ENCODE measurements around the gene MYO1E.
"Not testable (repeated sequence)": the region's sequence is repeated elsewhere in the genome, so short reads cannot be mapped to it uniquely, and the experiment has no call there.

The MYO1E gene

DNA sequence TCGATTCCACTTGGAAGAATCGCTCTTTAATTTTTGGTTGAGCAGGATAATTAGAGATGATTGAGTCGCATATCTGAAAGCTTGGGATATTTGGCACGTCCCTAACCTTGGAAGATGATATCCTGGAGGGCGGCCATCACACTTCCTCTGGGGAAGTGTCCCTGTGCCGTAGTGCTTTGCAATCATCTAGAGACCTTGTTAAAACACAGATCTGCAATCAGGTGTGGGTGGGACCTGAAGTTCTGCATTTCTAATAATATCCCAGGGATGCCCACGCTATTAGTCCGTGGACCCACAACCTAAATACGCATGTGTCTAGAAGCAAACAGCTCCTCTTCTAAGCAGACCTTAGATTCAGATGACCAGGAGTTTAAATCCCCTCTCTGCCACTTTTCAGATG is 20.5 kb downstream of the MYO1E start:
- no peak for DNase-seq (ENCODE audit: low read depth in 2 of 2, low spot score in 1 of 2)

DNA sequence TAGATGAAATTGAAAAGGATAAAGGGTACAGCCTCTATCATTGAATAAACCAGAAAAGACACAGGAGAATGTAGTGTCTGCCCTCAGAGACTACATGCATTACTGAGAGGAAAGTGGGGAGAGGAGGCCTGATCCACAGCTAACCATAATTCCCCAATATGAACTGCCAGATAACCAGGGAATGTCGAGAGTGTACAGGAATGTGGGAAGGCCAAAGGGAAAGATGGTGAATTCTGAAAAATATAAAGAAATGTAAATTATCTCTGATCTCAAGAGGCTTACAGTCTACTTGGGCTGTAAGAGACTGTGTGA is 22.3 kb downstream of the MYO1E start:
- DNase-seq (ENCODE audit: low read depth in 2 of 2, low spot score in 1 of 2): no peak

DNA sequence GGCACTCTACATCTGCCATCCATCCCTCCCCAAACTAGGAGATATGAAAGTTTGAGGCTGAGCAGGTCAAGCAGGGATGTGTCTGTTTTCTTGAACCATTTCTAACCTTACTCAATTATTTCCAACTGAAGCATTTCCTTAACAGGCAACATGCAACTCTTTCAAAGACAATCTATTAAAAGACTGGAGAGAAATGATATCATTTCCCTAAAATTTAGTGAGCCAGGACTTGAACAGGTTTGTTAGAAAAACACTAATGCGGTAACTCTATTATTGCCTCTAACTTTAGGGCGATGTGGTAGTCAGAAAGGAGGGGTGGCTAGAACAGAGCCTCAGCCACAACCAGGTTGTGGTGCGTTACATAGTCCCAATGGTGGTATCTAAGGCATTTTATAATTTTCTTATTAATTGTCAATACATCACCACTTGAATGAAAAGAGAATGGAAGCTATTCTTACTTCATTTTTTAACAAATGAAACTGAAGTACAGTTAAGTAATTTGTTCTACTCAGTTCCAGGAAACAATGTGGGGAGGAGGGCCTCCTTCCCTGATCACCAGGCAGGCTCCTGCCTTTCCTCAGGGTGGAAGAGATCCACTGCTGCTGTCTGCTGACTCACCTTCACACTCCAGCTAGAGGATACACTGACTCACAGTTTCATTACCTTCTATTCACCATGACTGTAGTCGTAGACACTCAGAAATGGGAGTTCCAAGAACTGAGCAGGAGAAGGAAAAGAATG is 22.8 kb downstream of the MYO1E start:
- DNase-seq (ENCODE audit: low read depth in 2 of 2, low spot score in 1 of 2): no peak

DNA sequence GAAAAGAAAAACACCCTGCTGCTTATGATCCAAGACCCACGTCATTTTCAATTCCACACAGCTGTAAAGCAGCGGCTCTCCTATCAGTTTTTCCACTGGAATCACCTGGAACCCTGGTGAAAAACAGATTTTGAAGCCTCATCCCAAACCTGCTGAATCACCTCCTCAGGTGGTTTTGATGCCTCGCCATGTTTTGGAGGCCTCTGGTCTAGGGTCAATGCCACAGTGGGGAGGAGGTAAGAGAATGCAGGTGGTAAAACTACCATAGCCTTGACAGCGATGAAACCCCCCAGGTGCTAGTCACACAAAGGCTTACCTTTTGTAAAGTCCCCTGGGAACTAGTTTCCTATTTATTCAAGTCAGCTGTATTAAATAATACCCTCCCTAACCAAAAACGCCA is 24.8 kb downstream of the MYO1E start:
- DNase-seq (ENCODE audit: low read depth in 2 of 2, low spot score in 1 of 2): no peak

DNA sequence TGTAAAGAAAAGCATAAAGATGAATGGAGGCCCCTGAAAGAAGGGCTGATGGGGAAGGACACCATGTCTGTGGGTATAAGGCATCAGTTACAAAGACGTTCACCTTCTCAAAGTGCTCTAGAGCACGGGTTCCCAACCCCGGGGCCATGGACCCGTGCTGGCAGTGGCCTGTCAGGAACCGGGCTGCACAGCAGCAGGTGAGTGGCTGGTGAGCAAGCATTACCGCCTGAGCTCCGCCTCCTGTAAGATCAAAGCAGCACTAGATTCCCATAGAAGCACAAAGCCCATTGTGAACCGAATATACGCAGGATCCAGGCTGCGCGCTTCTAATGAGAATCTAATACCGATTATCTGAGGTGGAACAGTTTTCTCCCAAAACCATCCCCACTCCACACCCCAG is 25.7 kb downstream of the MYO1E start:
- DNase-seq (ENCODE audit: low read depth in 2 of 2, low spot score in 1 of 2): no peak

DNA sequence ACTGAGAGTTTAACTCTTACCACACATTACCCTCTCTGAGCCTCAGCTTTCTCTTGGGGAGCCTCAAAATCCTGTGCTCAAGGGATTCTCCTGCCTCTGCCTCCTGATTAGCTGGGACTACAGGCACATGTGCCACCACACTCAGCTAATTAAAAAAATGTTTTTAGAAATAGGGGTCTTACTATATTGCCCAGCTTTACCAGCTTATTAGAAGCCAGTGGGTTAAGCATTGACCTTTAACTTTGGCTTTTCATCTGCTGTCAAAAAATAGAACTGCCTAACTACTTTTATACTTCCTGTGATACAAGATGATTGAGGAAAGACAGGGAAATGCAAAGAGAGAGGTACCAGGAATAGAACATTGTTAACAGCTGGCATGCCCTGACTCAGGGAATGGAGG is 27.3 kb downstream of the MYO1E start:
- no peak for DNase-seq (ENCODE audit: low read depth in 2 of 2, low spot score in 1 of 2)

DNA sequence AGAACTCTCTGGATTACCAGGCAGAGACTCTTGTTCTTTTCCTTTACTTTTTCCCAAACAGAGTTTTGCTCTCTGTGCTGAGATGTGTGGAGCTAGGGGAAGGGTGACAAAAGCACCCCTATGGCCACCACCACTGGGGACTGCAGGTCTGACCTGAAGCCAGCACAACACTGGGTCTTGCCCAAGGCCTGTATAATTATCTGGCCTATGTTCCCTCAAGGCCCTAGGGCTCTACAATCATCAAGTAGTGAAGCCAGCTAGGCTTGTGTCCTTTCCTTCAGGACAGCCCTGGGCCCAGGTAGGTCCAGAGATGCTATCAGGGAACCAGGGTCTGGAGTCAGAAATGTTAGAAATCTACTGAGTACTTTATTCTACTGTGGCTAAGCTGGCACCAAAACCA is 28.4 kb downstream of the MYO1E start:
- no peak for DNase-seq (ENCODE audit: low read depth in 2 of 2, low spot score in 1 of 2)

DNA sequence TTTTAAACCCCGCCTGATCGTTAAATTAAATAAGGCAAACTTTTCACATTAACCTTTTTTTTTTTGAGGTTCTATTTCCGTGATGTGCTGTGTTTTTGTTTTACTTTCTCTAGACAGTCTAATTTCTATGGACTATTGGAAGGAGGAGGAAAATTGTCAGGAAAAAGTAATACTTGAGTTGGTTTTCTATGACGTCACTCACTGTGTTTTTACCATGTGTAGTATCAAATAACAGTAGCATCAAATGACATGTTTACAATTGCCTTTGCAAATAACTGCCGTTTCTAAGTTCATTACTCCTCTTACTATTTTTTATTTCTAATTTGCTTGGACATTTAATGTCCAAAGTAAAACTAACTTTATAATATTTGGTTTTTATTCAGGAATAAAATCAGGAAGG is 32.3 kb downstream of the MYO1E start:
- no peak for DNase-seq (ENCODE audit: low read depth in 2 of 2, low spot score in 1 of 2)

DNA sequence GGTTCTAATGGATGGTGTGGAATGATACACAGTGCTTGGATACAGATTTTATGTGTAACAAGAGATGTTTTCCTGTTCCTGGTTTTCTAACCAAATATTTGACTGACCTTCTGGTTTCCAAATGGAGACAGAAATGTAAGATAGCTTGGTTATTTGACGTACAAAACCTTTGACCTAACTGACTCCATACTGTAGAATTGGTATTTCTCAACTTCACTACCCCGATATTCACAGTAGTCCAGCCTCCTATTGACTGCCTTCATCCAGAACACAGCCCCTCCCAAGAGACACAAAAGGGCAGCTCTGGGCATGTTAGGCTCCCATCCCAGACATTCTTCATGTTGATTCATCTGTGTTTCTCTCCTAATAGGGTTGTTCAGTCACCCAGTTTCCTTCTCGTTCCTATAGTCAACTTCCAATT is 33.4 kb downstream of the MYO1E start:
- no peak for DNase-seq (ENCODE audit: low read depth in 2 of 2, low spot score in 1 of 2)

DNA sequence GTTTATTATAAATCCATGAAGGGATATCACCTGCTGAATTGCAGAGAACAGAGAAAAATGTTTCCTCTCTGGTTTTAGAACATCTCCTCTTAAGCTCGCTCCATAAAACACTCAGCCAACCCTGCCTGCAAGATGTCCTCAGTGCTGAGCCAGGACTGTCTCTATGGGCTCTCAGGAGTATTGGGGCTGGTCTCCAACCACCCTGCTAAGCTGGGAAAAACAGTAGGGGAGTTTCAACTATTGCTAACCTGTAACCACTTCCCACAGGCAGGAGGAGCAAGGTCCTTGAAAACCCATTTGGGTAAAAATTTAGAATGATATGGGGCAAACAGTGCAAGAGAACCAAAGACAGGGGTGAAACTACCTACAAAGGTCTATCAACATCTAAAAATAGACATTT is 34.3 kb downstream of the MYO1E start:
- DNase-seq (ENCODE audit: low read depth in 2 of 2, low spot score in 1 of 2): no peak

DNA sequence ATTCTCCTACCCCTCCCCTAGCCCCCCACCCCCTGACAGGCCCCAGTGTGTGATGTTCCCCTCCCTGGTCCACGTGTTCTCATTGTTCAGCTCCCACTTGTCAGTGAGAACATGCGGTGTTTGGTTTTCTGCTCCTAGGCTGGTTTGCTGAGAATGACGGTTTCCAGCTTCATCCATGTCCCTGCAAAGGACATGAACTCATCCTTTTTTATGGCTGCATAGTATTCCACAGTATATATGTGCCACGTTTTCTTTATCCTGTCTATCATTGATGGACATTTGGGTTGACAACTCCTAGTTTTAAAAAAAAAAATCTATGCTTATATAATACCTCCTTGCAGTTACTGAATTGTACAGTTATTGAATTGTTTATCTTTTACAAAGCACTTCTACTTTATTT is 35.9 kb downstream of the MYO1E start:
- not testable (repeated sequence) for DNase-seq (ENCODE audit: low read depth in 2 of 2, low spot score in 1 of 2)

DNA sequence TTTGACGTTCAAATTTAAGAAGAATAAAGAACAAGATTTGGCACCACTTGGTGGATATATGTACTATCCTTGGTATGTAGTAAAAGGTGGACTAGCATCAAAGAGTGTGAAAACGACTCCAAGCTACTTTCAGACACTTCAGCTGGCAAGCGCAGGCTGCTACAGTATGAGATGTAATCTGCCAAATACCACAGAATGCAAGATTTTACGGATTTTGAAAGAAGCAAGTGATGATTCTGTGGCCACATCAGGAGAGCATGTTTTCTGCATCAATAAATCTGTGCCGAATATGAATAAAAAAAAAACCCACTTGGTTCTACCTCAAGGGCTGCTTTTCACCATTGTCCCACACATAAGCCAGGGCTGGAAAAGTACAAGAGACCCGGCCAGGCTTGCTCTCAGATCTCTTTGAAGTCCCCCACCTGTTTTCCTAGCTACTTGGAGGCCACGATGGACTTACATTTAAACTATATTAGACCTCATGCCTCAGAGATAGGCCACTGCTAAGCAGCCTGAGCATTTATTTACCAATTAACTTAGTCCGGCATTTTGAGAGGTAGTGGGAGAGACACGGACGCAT is 37.4 kb downstream of the MYO1E start:
- DNase-seq (ENCODE audit: low read depth in 2 of 2, low spot score in 1 of 2): no peak

DNA sequence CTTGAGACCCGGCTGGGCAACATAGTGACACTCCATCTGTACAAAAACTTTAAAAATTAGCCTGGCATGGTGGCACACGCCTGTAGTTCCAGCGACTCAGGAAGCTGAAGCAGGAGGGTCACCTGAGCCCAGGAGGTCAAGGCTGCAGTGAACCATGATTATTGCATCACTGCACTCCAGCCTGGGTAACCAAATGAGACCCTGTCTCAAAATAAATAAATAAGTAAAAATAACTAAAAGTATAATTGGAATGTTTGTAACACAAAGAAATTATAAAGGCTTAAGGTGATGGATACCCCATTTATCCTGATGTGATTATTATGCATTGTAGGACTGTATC is 38.6 kb downstream of the MYO1E start:
- DNase-seq (ENCODE audit: low read depth in 2 of 2, low spot score in 1 of 2): no peak

DNA sequence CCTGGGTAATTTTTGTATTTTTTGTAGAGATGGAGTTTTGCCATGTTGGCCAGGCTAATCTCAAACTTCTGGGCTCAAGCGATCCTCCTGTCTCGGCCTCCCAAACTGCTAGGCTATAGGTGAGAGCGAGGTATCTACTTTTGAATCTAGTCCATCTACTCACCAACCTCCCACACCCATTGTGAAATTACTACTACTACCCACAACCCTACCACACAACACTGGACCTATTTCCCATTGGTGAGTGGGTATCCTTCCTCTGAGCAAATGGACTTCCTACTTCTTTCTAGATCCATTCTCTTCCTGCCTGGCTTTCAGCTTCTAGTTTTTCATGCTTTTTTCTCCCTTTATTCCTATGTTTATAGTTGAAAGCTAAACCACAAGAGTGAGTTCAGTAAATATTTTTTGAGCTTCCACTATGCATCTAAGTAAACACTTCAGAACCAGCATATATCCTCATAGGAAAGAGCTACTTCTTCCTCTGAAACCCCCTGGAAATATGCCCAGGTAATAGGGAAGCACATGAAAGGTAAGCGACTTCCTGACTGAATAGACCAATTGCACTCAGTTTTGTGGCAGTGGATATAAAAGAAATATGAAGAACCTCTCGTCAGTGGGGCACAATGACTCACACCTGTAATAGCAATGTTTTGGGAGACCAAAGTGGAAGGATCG is 39.1 kb downstream of the MYO1E start:
- DNase-seq (ENCODE audit: low read depth in 2 of 2, low spot score in 1 of 2): no peak

DNA sequence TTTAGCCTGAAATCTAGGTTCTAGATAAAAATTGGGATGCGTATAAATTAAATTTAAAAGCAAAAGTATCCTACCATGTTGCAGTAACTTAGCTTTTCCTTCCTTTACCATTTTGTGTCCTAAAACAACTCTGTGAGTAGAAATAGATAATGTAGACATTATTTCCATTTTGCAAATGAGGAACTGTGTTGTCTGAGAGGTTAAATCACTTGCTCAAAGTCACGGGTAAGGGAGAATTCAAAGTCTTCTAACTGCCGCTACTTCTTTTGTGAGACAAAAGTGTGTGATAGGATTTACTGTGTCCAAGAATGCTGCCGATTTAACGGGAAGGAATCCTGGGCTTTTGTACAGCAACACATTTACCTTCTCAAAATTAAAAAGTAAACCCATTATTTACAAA is 40.7 kb downstream of the MYO1E start:
- no peak for DNase-seq (ENCODE audit: low read depth in 2 of 2, low spot score in 1 of 2)

DNA sequence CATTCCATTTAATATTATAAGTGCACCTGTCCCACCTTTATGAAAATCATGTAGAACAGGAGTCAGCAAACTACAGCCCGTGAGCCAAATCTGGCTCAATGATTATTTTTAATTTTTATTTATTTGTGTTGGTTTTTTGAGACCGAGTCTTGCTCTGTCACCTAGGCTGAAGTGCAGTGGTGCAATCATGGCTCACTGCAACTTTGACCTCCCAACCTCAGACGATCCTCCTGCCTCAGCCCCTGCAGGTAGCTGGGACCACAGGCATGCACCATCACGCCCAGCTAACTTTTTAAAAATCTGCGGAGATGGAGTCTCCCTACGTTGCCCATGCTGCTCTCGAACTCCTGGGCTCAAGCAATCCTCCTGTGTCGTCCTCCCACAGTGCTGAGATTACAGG is 42.0 kb downstream of the MYO1E start:
- no peak for DNase-seq (ENCODE audit: low read depth in 2 of 2, low spot score in 1 of 2)

DNA sequence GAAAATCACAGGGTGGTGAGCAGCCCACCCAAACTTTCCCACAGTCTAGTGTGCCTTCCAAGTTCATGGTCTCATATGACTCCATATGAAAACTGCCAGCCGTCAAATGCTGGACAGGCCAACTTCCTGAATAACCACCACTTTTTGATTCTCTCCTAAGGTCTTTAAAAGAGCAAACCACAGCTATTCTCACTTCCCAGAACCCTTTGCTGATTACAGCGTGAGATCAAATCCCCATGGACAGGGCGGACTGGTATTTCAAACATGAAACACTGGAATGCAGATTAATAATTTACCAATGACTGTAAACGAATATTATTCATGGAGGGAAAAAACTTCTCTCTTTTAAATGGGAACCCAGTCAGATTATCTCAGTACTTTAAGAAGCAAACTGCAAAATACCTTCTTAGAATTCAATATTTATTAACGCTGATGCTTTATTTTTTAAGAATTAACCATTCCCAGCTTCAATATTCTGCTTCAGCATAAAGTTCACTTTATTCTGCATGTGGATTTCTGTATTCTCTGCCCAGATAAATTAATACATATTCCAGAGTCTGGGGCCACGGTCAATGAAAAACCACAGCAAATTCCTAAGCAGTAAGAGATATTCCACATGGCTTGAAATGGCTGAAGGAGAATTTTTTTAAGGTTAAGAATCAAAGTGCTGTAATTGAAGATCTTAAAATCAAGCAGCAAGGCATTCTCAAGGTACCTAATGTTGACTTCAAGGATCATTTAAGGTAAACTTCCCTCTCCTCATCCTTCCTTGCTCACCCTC is 42.9 kb downstream of the MYO1E start:
- no peak for DNase-seq (ENCODE audit: low read depth in 2 of 2, low spot score in 1 of 2)

DNA sequence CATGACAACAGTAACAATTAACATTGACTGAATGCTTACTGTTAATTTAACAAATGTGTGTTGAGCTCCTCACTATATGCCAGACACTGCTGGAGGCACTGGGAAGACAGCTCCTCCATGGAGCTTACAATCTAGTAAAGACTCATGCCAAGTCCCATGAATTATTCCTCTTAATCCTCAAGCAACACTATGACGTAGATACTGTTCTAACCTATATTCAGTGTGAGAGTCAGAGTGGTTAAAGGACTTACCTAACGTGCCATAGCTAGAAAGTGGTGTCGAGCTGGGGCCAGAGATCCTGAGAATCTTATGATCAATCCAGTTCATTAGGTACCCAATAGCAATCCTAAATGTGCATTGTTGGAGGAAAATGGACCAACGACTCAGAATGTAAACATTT is 43.6 kb downstream of the MYO1E start:
- no peak for DNase-seq (ENCODE audit: low read depth in 2 of 2, low spot score in 1 of 2)

DNA sequence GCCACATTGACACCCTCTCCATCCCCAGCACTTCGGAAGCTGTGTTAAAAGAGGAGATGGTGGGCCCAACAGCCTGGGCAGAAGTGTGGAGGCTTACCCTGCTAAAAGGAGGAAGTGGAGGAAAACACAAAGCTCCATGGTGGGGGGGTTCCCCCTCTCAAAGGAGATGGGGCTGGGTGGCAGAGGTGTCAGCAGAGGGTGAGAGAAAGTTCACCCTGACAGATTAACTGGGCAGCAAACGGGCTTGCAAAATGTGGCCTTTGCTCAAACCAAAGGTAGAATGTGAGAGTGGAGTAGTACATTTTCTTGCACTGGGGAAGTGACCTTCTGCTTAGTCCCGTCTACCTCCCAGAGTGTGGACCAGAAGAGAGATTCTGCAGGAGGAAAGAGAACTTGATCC is 44.7 kb downstream of the MYO1E start:
- no peak for DNase-seq (ENCODE audit: low read depth in 2 of 2, low spot score in 1 of 2)

DNA sequence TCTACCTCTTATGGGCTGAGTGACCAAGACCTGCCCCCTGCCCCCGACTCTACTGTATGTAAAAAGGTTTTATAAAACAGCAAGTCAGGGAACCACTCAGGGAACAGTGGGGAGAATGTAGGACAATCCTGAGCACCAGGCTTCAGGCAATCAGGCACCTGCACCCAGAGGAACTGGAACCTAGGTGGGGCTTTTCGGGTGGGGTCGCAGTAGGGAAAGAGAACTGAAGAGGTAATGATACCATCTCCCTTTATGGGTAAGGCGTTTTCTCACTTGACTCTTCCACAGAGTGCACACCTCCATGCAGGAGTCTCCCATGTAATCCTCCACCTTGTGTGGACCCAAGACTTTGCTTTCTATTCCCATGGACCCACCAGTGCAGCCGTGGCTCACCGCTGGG is 45.8 kb downstream of the MYO1E start:
- no peak for DNase-seq (ENCODE audit: low read depth in 2 of 2, low spot score in 1 of 2)

DNA sequence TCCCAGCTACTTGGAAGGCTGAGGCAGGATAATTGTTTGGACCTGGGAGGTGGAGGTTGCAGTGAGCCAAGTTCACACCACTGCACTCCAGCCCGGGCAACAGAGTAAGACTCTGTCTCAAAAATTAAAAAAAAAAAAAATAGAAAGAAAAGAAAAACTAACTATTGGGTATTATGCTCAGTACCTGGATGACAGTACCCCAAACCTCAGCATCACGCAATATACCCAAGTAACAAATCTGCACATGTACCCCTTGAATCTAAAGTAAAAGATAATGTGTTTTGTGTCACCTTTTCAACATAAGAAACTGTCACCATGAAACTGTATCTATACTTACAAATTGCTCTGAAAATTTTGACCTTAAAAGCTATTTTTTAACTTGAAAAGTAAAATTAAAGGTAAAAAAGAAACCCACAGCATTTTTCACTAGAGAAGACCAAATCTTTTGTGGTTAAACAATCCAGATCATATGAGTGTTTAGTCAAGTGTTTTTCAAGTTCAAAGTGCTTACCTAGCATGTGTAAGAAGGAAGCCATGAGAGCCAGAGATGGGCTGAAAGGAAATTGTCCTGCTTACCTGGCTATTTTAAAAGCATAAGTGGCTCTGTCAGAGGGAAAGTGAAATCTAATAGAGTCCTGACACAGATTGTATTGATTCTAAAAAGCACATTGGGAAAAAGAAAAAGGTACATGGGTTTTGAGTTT is 50.5 kb downstream of the MYO1E start:
- no peak for DNase-seq (ENCODE audit: low read depth in 2 of 2, low spot score in 1 of 2)
